HG02840 (cell line): Measurements from ENCODE around the gene CD28.
"Not testable (repeated sequence)": the region's sequence is repeated elsewhere in the genome, so short reads cannot be mapped to it uniquely, and the experiment has no call there.

Source experiments
- ATAC-seq: cut with Tn5 transposase; IDR thresholded peaks from one replicate; pipeline ENCODE4 v1.9.1; 2021; ENCODE audit warnings: mild to moderate bottlenecking, moderate library complexity, moderate number of reproducible peaks; ENCODE audit not compliant: unreplicated experiment, low FRiP score

Gene CD28

DNA sequence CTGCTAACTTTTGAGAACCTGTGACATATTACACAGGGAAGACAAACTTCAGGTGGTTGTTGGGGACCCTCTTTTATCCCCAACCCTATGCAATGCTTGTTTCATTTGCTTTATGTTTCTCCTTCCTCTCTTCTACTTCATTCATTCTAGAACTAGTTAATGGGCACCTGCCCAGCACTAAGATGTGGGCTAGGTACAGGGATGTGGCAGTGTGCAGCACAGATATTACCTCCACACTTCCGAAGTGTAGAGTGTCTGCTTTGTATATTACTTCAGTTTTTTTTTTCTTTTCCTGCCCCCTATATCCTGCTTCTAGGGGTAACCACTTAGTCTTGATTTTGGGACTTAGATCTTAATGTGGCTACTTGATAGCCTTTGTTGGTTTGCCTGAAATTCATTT, 35.1 kb downstream of the CD28 start:
- no peak for ATAC-seq

DNA sequence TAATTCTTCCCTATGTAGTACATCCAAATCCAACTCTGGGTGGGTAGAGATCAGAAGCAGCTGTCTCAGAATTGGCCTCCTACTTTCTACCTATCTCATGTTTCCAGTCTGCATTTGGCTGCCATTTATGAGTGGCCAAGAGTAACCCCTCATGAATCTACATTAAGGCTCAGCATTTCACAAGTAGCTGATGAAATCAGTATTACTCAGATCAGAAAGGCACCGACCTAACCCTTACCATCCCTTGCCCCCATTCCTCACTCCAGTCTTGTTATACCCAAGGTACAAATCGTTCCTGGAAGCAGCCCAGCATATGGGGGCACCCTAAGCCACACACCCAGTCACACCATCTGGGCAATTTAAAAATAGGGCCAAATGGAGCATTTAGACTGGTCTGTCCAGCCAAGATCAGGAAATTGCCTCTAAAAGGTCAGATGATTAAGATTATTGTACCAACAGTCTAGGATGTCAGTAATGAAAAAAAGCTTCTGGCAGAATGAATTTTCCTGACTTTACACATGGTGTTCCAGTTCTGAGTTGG, 37.1 kb downstream of the CD28 start:
- no peak for ATAC-seq

DNA sequence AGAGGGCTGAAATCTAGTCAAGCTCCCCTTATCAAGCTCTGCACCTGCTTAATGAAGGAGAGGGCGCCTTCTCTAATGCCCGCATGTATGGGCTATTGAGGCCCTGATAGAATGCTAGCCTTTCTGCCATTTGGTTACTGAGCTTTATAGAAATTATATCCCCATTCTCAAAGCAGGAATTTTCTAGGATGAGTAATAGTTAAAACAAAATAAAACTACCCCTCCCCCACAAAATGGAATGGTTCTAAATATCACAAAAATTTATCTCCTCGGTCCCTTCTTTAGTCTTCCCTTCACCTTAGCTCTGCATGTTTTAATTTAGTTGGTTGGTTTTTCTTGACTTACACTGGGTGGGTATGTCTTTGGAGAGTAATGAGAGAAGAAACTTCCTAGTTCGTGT, 37.7 kb downstream of the CD28 start:
- no peak for ATAC-seq

DNA sequence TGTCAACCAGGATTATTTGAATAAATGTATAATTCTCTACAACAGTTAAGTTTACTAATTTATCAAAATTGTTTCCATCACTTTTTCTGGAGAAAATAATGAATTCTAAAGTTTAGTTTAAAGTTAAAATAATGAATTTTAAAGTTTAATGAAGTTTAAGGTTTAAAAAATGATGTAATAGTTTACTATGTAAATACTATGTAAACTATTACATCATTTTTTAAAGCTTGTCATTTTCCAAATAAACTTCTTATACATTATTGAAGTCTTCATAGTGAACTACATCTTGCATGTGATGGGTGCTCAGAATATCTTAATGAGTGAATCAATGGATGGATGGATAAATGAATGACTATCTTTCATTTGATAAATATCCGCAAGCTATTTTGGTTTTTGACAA, 38.8 kb downstream of the CD28 start:
- ATAC-seq, result no peak

DNA sequence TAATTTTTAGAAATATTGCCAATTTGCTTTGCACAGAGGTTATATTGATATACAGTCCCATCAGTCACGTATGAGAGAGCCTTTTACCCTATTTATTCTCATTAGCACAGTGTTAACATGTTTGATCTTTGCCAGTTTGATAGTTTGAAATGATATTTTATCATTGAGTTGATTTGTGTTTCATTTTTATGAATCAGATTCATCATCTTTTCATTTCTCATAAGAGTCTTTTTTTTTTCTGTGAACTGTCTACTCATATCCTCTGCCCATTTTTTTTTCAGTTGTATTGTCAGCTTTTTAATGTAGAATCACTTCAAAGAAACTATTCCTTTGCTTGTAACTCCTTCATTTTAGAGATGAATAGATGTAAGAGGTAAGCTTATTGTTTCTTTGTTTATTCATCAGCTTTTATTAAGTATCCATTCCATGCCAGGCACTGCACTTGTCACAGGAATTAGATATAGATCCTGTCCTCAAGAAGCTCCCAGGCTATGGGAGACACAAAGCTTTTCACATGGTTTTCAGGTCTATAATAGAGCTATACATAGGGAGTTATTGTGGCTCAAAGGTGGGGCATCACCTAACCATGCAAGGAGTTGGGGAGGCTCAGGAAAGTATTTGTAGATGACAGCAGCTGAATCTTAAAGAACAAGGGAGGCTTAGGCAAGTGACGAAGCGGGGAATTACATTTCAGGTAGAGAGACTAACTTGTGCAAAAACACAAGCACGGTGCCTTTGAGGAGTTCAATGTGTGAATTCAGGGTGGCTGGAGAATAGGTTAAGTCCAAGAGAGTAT, 42.1 kb downstream of the CD28 start:
- no peak for ATAC-seq

DNA sequence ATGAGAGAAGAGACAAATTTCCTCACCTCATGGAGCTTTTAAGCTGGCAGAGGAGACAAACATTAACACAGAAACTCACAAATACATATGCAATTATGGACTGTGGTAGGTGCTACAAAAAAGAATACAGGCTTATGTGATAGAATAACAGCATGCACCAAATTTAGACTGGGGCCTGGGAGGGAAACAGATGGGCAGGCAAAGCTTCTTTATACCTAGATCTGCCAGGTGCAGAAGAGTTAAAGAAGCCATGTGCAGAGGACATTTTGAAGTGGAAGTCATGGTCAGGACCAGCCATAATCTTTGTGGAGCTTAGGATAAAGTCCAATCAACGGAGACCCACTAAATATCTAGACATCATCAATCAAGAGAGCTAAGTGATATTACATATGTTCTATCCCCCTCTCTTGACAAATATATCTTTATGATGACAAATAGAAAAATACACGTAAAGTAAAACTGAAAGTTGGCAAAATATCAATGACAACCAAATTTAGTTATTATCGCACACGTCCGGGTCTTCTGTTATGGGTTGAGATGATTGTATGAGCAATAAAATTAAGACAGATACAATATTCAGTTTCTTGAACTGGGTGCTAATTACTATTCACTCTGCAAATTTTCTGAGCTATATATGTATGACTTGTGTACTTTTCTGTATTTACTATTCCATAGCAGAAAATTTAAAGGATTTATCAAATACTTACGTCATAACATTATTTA, 44.1 kb downstream of the CD28 start:
- no peak for ATAC-seq

DNA sequence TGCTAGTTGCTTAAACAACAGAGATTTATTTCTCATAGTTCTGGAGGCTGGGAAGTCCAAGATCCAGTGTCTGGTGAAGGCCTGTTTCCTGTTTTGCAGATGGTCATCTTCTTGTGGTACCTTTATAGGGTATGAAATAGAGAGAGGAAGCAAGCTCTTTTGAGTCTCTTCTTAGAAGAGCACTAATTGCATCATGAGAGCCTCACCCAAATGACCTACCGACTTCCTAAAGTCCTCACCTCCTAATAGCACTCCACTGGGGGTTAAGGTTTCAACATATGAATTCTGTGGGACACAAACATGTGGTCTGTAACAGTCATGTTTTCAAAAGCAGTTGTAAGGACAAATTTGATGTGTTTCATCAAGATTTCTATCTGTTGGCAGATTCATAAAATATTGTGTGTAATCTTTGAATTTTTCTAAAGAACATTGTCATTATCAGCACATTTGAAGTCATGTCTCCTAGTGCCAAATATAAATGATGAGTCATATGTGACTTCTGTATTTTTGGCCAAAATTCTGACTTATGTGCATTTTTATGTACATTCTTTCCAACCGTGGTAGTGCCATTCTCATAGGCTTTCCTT, 45.3 kb downstream of the CD28 start:
- ATAC-seq, result no peak

DNA sequence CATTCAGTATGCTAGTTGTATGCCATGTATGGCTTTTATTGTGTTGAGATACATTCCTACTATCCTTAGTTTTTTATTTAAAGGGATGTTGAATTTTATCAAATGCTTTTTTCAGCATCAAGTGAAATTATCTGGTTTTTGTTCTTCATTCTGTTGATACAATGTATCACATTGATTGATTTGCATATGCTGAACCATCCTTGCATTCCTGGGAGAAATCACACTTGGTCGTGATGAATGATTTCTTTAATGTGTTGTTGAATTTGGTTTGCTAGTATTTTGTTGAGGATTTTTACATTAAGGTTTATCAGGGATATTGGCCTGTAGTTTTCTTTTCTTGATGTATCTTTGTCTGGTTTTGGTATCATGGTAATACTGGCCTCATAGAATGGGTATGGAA, 49.7 kb downstream of the CD28 start:
- ATAC-seq, result no peak

DNA sequence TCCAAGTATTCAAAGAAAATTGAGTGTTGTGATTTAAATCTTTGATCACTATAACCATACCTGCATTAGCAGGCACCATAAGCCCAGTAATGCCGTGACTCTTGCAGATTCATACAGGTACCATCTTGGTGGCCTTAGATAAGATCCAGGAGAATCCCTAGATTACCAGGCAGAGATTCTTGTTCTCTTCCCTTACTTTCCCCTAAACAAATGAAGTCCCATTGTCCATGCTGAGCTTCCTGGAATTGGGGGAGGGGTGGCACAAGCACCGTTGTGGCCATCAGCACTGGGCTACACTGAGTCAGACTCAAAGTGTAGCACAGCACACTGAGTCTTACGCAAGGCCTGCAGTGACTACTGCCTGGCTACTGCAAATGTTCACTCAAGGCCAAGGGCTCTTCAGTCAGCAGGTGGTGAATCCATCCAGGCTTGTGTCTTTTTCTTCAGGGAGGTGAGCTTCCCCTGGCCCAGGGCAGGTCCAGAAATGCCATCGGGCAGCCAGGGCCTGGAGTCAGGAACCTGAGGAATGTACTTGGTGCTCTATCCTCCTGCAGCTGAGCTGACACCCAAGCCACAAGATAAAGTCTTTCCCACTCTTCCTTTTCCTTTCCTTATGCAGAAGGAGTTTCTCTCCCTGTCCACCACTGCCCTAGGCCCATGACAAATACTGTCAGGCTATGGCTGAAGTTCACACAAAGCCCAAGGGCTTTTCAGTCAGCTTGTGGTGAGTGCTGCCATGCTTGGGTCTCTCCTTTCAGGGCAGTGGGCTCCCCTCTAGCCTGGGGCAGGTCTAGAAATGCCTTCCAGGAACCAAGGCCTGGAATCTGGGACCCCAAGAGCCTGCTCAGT, 52.6 kb downstream of the CD28 start:
- ATAC-seq, result no peak

DNA sequence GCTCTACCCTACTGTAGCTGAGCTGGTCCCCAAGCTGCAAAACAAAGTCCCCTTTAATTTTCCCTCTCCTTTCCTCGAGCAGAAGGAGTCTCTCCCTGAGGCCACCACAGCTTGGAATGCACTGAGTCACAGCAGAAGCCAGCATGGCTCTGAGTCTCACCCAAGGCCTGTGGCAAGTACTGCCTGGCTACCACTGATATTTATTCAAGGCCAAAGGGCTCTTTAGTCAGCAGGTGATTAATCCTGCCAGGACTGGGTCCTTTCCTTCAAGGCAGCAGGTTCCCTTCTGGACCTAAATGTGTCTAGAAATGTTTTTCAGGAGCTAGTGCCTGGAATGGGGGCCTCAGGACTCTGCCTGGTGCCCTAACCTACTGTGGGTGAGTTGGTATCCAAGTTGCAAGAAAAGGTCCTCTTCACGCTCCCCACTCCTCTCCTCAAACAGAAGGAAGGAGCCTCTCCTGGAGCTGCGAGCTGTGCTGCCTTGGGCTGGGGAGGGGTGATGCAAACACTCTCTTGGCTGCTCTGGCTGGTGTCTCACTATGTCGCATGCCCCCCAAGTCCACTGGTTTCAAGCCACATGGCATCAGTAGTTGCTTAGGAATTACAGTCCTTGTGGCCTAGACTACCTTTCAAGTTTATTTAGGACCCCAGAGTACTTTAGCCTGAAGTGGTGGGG, 53.4 kb downstream of the CD28 start:
- no peak for ATAC-seq

DNA sequence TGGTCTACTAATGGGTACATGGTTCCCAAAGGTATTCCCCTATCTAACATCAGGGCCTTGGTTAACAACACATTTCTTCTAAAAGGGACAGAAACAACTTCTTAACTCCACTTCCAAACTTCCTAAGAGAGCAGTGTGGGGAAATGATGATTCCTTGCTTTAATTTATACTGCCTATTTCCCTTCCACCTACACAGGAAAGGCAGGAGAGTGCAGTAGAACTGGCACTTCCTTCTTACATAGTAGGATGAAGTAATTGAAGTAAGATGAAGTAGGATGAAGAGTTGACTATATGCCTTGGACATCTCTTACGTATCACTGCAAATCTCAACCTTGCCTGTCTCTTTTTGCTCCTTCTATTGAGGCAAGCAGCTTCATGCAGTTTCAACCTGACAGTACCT, 54.7 kb downstream of the CD28 start:
- no peak for ATAC-seq

DNA sequence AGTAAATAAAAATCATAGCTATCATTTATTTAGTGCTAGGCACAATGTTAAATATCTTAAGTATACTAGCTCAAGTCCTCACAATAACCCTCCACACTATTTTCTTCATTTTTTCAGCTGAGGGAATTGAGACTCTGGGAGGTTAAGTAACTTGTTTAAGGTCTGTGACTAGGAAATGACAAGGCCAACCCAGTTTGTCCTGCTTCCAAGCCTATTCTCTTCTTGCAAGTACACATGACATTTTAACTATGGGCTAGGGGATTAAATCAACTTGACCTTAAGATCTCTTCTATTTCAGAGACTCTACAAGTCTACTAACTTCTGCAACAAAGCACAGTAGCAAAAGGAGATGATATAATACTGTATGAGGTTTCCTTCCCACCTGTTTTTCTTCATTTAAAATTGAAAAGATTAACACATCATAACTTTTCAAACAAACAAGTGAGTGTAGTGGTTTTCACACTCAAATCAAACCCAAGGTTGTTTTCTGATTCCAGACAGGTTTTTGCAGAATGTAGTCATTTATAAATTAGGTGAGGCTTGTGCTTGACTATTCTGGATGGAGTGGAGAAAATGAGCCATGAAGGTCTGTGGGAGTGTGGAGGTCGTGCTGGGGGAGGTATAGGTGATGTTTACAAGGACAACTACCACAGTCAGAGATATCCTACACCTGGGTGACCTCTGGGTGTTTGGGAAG, 57.0 kb downstream of the CD28 start:
- ATAC-seq, result no peak

DNA sequence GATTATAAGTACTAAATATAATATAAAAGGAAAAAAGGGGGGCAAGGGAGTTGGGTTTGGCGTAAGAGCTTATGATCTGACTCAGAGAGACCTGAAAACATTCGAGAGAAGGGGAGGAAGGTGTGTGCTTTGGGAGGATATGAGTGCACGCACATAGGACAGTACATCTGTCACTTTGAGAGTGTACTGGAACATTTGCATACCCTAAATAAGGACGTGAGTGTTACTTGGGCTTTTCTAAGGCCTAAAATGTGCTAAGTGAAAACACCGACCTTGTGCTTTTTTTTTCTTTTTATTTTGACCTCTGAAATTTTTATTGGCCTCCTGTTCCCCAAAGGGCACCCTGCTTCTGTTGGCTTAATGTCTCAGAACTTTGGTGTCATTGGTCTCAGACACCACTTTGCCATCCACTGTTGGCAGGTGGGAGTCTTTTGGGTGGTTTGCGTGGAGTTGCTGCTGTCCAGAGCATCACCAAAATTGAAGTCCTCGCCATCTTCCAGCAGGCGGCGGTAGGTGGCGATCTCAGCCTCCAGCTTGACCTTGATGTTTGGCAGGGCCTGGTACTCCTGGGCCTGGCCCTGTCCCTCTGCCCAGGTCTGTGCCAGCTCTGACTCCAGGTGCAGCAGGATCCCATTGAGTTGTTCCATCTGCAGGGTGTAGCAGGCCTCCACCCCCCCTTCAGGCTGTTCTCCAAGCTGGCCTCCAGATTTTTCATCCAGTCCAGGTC, 57.7 kb downstream of the CD28 start:
- no peak for ATAC-seq

DNA sequence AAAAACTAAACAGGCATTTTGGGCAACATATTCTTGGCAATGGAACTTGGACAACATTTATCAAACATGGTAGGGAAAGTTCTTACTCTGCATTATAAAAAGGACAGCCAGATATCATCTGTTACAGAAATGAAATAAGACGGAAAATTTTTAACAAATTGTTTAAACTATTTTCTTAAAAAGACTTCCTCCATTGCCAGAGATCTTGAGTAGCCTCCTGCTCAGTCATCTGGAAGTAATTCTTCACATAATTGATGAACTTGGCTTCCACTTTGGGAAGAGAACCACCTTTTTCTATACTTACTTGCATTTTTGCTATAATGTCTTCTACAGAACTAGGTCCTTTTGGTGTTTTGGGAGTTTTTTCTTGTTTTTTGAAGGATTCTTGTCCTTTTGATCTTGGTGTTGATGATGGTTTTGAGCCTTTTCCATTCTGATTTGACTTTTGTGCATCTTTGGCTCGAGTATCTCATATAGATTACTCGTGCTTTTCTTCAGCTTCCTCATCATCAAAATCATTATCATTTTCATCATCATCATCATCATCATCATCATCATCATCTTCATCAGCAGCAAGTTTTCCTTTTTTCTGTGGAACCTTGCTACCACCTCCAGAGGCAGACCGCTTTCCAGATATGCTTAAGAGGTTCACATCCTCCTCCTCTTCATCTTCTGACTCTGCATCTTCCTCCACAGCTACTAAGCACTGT, 66.2 kb downstream of the CD28 start:
- ATAC-seq, result no peak

DNA sequence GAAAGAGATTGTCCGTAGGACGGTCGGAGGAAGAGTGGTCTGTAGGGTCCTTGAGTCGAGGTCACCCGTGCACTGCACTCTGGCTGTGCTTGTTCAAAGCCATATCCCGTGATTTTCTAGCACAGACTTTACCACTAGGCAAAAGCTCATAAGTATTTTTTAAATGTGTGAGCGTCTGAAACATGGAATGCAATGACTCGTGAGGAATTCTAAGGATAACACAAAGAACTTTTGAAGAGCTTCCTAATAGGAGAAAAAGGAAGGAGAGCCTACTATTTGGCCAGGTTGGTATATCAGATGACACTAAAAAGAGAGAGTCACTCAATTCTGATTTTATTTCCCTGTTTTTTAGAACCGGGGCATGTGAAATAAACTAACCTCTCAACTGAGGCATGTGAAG, 68.3 kb downstream of the CD28 start:
- ATAC-seq, result no peak

DNA sequence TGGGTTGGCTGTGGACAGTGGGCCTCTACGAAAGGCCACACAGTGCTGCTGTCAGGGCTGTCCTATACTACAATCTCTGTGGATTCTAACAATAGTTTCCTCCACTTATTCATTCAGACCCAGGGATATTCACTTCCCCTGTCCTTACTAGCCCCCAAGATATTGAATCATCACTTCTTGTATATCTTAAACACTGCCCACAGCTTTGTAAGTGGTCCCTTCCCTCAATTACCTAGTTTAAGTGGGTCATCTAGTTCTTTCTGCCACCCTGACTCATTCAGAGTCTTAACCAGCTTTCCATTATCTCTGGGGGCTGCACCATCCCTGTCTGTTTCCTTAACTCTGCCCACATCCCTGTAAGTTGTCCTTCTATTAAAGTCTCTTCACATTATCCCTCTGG, 69.2 kb downstream of the CD28 start:
- ATAC-seq, result no peak

DNA sequence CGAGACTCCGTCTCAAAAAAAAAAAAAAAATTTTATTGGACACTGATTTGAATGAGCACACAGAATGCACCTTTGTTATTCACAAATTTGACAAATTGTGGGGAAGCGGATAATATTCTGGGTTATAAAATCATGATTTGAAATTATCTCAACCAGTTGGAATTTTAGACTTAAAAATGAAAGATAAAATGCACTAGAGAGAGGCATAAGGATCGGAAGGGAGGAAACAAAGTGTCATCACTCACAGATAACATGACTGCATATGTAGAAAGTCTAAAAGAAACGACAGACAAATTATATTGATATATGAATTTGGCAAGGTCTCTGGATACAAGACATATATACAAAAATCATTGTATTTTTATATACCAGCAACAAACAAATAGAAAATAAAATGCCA, 70.6 kb downstream of the CD28 start:
- ATAC-seq, result no peak

DNA sequence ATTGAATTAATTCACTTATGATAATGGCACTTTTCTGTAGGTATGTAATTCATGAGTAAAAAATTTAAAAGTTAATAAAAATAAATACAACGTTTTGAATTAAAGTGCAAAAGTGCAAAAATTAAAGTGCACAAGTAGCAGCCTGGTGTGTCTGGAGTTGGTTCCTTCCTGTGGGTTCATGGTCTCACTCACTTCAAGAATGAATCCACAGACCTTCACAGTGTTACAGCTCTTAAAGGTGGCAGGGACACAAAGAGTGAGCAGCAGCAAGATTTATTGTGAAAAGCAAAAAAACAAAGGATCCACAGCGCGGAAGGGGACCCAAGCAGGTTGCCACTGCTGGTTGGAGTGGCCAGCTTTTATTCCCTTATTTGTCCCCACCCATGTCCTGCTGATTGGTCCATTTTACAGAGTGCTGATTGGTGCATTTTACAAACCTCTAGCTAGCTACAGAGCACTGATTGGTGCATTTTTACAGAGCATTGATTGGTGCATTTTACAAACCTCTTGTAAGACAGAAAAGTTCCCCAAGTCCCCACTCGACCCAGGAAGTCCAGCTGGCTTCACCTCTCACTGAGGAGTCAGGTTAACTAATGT, 73.1 kb downstream of the CD28 start:
- ATAC-seq, result not testable (repeated sequence)
